Neuronal stem cell (in vitro differentiated cells): Measurements from ENCODE around the gene DIPK2B.

Experiments
- DNase-seq: peaks from one replicate; pipeline ENCODE4 v3.0.0-alpha.2; 2013; ENCODE audit warnings: low spot score
- H2AFZ ChIP-seq: one replicate; pipeline ENCODE4 v1.6.1; 2013; ENCODE audit warnings: mild to moderate bottlenecking, low read length, inconsistent platforms
- H2AK5ac ChIP-seq: 2 replicates; pipeline ENCODE4 v1.6.1; 2013; ENCODE audit warnings: low read depth, mild to moderate bottlenecking, inconsistent platforms, low read length, moderate library complexity, mixed read lengths
- H2BK120ac ChIP-seq: 2 replicates; pipeline ENCODE4 v1.6.1; 2013; ENCODE audit warnings: low read depth, mild to moderate bottlenecking, inconsistent platforms, low read length, moderate library complexity, mixed read lengths
- H2BK12ac ChIP-seq: one replicate; pipeline ENCODE4 v1.6.1; 2013; ENCODE audit warnings: low read length, inconsistent platforms
- H2BK15ac ChIP-seq: 2 replicates; pipeline ENCODE4 v1.6.1; 2013; ENCODE audit warnings: mild to moderate bottlenecking, low read length, inconsistent platforms, mixed read lengths
- H2BK5ac ChIP-seq: one replicate; pipeline ENCODE4 v1.6.1; 2013; ENCODE audit warnings: inconsistent platforms, mild to moderate bottlenecking, low read length, moderate library complexity
- H3K14ac ChIP-seq: one replicate; pipeline ENCODE4 v1.6.1; 2013; ENCODE audit warnings: low read length, inconsistent platforms
- H3K18ac ChIP-seq: 2 replicates; pipeline ENCODE4 v1.6.1; 2013; ENCODE audit warnings: low read length, inconsistent platforms
- H3K23ac ChIP-seq: 2 replicates; pipeline ENCODE4 v1.6.1; 2013; ENCODE audit warnings: low read depth, mild to moderate bottlenecking, mixed read lengths, low read length, inconsistent platforms; ENCODE audit not compliant: poor library complexity
- H3K27ac ChIP-seq: replicated peaks from 3 replicates; pipeline ENCODE4 v1.5.1; 2013; ENCODE audit warnings: low read length, inconsistent platforms
- H3K27me3 ChIP-seq, 3 experiments: 2 replicates each; pipeline ENCODE4 v1.6.1; 2013; ENCODE audit warnings: low read length in 3 of 3, mild to moderate bottlenecking in 2 of 3, inconsistent platforms in 1 of 3, low read depth in 1 of 3, mixed read lengths in 1 of 3, moderate library complexity in 1 of 3; ENCODE audit not compliant: control insufficient read depth in 3 of 3, insufficient read depth in 3 of 3
- H3K36me3 ChIP-seq, 2 donors: replicated peaks in 1 of 2; 2 replicates each; pipeline ENCODE4 v1.6.1; 2013; ENCODE audit warnings: low read length in 2 of 2; ENCODE audit not compliant: control insufficient read depth in 2 of 2, insufficient read depth in 2 of 2
- H3K4ac ChIP-seq: 2 replicates; pipeline ENCODE4 v1.6.1; 2013; ENCODE audit warnings: inconsistent platforms, mild to moderate bottlenecking, low read length, moderate library complexity
- H3K4me1 ChIP-seq, 2 donors: 1 replicate in 1 of 2; 2 replicates in 1 of 2; pipeline ENCODE4 v1.6.1; 2013; ENCODE audit warnings: low read length in 2 of 2, low read depth in 1 of 2; ENCODE audit not compliant: control insufficient read depth in 2 of 2, insufficient read depth in 1 of 2
- H3K4me2 ChIP-seq: one replicate; pipeline ENCODE4 v1.6.1; 2013; ENCODE audit warnings: mild to moderate bottlenecking, low read length, inconsistent platforms; ENCODE audit not compliant: insufficient read depth, poor library complexity, severe bottlenecking
- H3K4me3 ChIP-seq, 2 donors: 2 replicates each; pipeline ENCODE4 v1.5.1; 2013; ENCODE audit warnings: low read length in 2 of 2, mild to moderate bottlenecking in 2 of 2, inconsistent platforms in 1 of 2, moderate library complexity in 1 of 2
- H3K79me1 ChIP-seq: one replicate; pipeline ENCODE4 v1.6.1; 2013; ENCODE audit warnings: low read depth, mild to moderate bottlenecking, inconsistent platforms, low read length, moderate library complexity
- H3K9ac ChIP-seq: one replicate; pipeline ENCODE4 v1.6.1; 2013; ENCODE audit warnings: mild to moderate bottlenecking, low read depth, low read length, inconsistent platforms; ENCODE audit not compliant: poor library complexity
- H3K9me3 ChIP-seq, 2 donors: replicated peaks in 1 of 2; 2 replicates each; pipeline versions ENCODE3 to v1.6.1; 2013; ENCODE audit warnings: low read length in 2 of 2, mild to moderate bottlenecking in 2 of 2, inconsistent platforms in 1 of 2, low read depth in 1 of 2, mixed read lengths in 1 of 2, moderate library complexity in 1 of 2; ENCODE audit not compliant: control insufficient read depth in 2 of 2, insufficient read depth in 1 of 2
- H4K8ac ChIP-seq: one replicate; pipeline ENCODE4 v1.6.1; 2013; ENCODE audit warnings: low read depth, mild to moderate bottlenecking, inconsistent platforms, low read length, moderate library complexity
- H4K91ac ChIP-seq: one replicate; pipeline ENCODE4 v1.6.1; 2013; ENCODE audit warnings: low read length, low read depth, mild to moderate bottlenecking, inconsistent platforms; ENCODE audit not compliant: poor library complexity
- WGBS, 2 donors: extraction: QIAGEN DNeasy Blood & Tissue Kit; methylation state at CpG; one replicate each; pipeline ENCODE4 v1.1.7; 2013; ENCODE audit warnings: missing lambda C conversion rate in 2 of 2, mixed read lengths in 1 of 2; ENCODE audit not compliant: insufficient read length in 2 of 2, insufficient replicate concordance in 1 of 2; ENCODE audit errors: extremely low coverage in 2 of 2; 5-methylcytosine and 5-hydroxymethylcytosine counted together

The DIPK2B gene

DNA sequence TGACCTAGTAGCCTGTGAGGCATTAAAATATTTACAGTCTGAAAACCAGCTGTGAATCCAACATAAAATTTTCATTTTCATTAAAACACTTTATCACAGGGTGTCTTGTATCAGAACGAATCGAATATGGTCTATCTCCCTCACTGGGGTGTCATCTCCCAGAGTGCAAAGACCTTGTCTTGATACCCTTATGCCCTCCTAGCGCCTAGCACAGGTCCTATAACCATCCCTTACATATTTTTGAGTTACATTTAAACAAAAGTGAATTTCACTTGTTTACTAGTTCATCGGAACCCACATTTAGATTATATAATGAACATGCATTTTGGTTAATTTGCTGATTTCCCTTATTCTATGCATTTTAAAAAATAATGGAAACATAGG is 14.0 kb downstream of the DIPK2B start:
- H3K79me1 ChIP-seq = no peaks in the 10 kb centered on the region
- H3K4me1 ChIP-seq = no peaks in the 10 kb centered on the region
- no peak overlapping the region for H2AFZ ChIP-seq
- H2BK15ac ChIP-seq = no peak overlapping the region
- no peak overlapping the region for H3K14ac ChIP-seq
- no peak overlapping the region for H3K4me3 ChIP-seq
- H2BK12ac ChIP-seq = no peak overlapping the region
- H3K9ac ChIP-seq = no peak overlapping the region
- no peak overlapping the region for H2BK120ac ChIP-seq
- H3K18ac ChIP-seq = no peak overlapping the region
- H3K4ac ChIP-seq = no peak overlapping the region
- H2AK5ac ChIP-seq = no peak overlapping the region
- no peak overlapping the region for H4K91ac ChIP-seq
- no peak overlapping the region for H2BK5ac ChIP-seq
- H3K4me2 ChIP-seq = no peak overlapping the region
- H3K27ac ChIP-seq = no peak overlapping the region
- WGBS, 2 donors = no CpG with 5 or more reads among the region's 4 CpGs
- DNase-seq = no peak
- H3K23ac ChIP-seq = no peak overlapping the region
- H3K9me3 ChIP-seq = no peaks in the 10 kb centered on the region
- H3K36me3 ChIP-seq = no peaks in the 10 kb centered on the region
- H3K27me3 ChIP-seq = peaks cover 0 to 9% (median 0%) of the 10 kb centered on the region in 3 experiments
- no peak overlapping the region for H4K8ac ChIP-seq

DNA sequence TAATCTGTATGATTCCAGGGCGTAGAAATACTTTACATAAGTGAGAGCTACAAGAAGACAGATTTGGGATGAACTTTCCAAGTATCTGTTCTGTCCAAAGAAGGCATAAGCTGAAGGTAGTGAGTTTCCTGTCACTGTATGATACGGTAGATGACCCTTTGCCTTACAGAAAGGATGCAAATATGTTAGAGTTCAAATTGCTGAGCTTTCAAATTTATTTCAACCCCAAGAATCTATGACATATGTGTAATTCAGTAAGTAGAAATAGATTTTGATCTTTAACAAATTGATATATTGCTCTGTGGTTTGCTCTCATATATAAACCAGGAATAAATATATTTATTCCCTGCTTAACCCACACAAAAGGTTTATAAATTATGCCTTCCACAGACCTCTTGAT is 16.5 kb downstream of the DIPK2B start:
- Histone ChIP-seq H3K9me3 (no peaks in the 10 kb centered on the region), H3K27me3 (peaks cover 0 to 9% (median 0%) of the 10 kb centered on the region in 3 experiments), H2AFZ (no peak overlapping the region), H3K18ac (no peak overlapping the region), H3K4me3 (no peak overlapping the region), H3K36me3 (no peaks in the 10 kb centered on the region), H2BK15ac (no peak overlapping the region), H2BK120ac (no peak overlapping the region), H2AK5ac (no peak overlapping the region), H4K8ac (no peak overlapping the region), H2BK5ac (no peak overlapping the region), H4K91ac (no peak overlapping the region), H3K27ac (no peak overlapping the region), H3K4me1 (no peaks in the 10 kb centered on the region), H3K23ac (no peak overlapping the region), H3K14ac (no peak overlapping the region), H2BK12ac (no peak overlapping the region), H3K79me1 (no peaks in the 10 kb centered on the region), H3K4ac (no peak overlapping the region), H3K4me2 (no peak overlapping the region), H3K9ac (no peak overlapping the region)
- no peak for DNase-seq
- WGBS, 2 donors = no CpG with 5 or more reads among the region's 2 CpGs

DNA sequence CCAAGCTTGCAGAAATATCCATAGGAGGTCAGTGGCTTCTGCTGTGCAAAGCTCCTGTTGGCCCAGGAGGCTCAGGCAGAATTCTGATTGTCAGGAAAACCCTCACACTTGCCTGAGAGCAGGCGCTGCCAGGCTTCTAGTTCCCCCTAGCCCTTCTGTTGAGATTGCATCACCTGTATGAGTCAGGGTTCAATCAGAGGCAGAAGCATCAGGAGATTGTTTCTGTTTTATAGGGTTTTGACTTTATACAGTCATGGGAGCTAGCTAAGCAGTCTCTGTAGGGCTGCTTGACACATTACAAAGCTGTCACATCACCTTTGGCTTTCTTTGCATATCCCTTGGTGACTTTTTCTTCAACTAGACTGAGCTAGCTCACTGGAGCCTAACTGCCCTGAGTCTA is 27.8 kb downstream of the DIPK2B start:
- H3K23ac ChIP-seq = no peak overlapping the region
- H3K27me3 ChIP-seq = no peaks in the 10 kb centered on the region
- no peak overlapping the region for H2BK5ac ChIP-seq
- no peak overlapping the region for H2BK12ac ChIP-seq
- no peak overlapping the region for H4K8ac ChIP-seq
- H2AK5ac ChIP-seq = no peak overlapping the region
- no CpG with 5 or more reads among the region's 1 CpG for WGBS, 2 donors
- H4K91ac ChIP-seq = no peak overlapping the region
- no peak for DNase-seq
- H3K9ac ChIP-seq = no peak overlapping the region
- no peak overlapping the region for H3K4me2 ChIP-seq
- H2BK15ac ChIP-seq = no peak overlapping the region
- no peaks in the 10 kb centered on the region for H3K79me1 ChIP-seq
- H2BK120ac ChIP-seq = no peak overlapping the region
- H3K14ac ChIP-seq = no peak overlapping the region
- no peak overlapping the region for H3K18ac ChIP-seq
- H2AFZ ChIP-seq = no peak overlapping the region
- H3K4me1 ChIP-seq = no peaks in the 10 kb centered on the region
- H3K4ac ChIP-seq = no peak overlapping the region
- H3K27ac ChIP-seq = no peak overlapping the region
- H3K9me3 ChIP-seq = no peaks in the 10 kb centered on the region
- H3K4me3 ChIP-seq = no peak overlapping the region
- no peaks in the 10 kb centered on the region for H3K36me3 ChIP-seq

DNA sequence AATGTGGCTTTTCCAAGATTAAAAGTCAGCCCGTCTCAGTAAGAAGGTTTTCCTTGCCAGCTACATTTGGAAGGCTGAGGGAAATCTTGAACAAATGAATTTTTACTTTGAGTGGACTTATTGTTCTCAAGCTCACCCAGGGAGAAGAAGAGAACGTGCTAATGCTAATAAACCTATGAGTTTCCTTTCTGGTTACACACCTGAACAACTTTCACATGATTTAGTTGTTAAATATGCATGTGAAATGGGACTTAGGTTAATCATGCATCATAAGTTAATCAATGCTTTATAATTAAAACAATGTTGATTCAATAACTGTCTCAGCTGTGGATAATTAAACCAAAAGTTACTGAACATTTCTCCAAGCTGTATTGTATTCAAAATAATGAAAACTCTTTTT is 33.9 kb downstream of the DIPK2B start:
- H4K91ac ChIP-seq = no peak overlapping the region
- H3K27me3 ChIP-seq = peaks cover 0 to 3% (median 0%) of the 10 kb centered on the region in 3 experiments
- H2BK120ac ChIP-seq = no peak overlapping the region
- H2BK12ac ChIP-seq = no peak overlapping the region
- no peak overlapping the region for H3K27ac ChIP-seq
- no peak overlapping the region for H3K18ac ChIP-seq
- H3K4me2 ChIP-seq = no peak overlapping the region
- H3K4me1 ChIP-seq = no peaks in the 10 kb centered on the region
- WGBS, 2 donors = no CpG with 5 or more reads among the region's 2 CpGs
- no peak overlapping the region for H4K8ac ChIP-seq
- H3K4me3 ChIP-seq = no peak overlapping the region
- H3K9ac ChIP-seq = no peak overlapping the region
- no peak overlapping the region for H3K4ac ChIP-seq
- no peak overlapping the region for H3K23ac ChIP-seq
- H2AK5ac ChIP-seq = no peak overlapping the region
- no peak for DNase-seq
- H3K36me3 ChIP-seq = no peaks in the 10 kb centered on the region
- no peak overlapping the region for H3K14ac ChIP-seq
- no peak overlapping the region for H2BK15ac ChIP-seq
- no peak overlapping the region for H2BK5ac ChIP-seq
- no peak overlapping the region for H2AFZ ChIP-seq
- no peaks in the 10 kb centered on the region for H3K9me3 ChIP-seq
- H3K79me1 ChIP-seq = no peaks in the 10 kb centered on the region
